ENCODE measurements around the gene TM4SF20. TPM values are rescaled to one million over a fixed set of nuclear protein-coding genes. Genes with fewer than 3 reads are reported as not detected.
A peak's percentile ranks its signal among the peaks of the same experiment; 100 is the strongest.

TM4SF20 gene
- total RNA-seq (2014; rRNA removed; shearing (Covaris generic)): not detected in 2 replicates
- polyA plus RNA-seq (2016; fragmentation: Nextera tagmentation; extraction: Ambion mirVana): 0.12 TPM in 1 of 2 replicates, not detected in the other
- long read RNA-seq: 0 reads

- Histone ChIP-seq H3K27me3 (ENCODE audit: insufficient read depth) (no peaks in the 10 kb centered on the region), H3K4me1 (ENCODE audit: insufficient read depth) (peaks cover 9% of the 10 kb centered on the region), H3K4me2 (no peak within 1 kb of the TSS), H3K79me2 (replicated peaks; ENCODE audit: insufficient read depth) (no peaks in the 10 kb centered on the region), H2AFZ (peak within 1 kb of the TSS; percentile 78; the same call in 1 of the 2 replicates), H4K20me1 (replicated peaks; ENCODE audit: insufficient read depth) (no peaks in the 10 kb centered on the region), H3K4me3 (no peak within 1 kb of the TSS), H3F3A (replicated peaks; ENCODE audit: low read depth) (no peaks in the 10 kb centered on the region), H3K36me3 (ENCODE audit: insufficient read depth) (no peaks in the 10 kb centered on the region), H3K9me2 (ENCODE audit: insufficient read depth) (no peaks in the 10 kb centered on the region), H3K27ac (ENCODE audit: low read depth) (no peak within 1 kb of the TSS)
- no peak for TF ChIP-seq STAT1 (IDR thresholded peaks at IDR 0.05; ENCODE audit: unreplicated experiment)
- TF ChIP-seq NANOG (IDR thresholded peaks at IDR 0.05; ENCODE audit: borderline replicate concordance): no peak
- TF ChIP-seq EZH2 (IDR thresholded peaks at IDR 0.05; ENCODE audit: low read depth, unreplicated experiment): no peak
- no peak for TF ChIP-seq EZH2phosphoT487 (IDR thresholded peaks at IDR 0.05; ENCODE audit: unreplicated experiment)
- TF ChIP-seq REST (IDR thresholded peaks at IDR 0.05; ENCODE audit: unreplicated experiment): no peak
- Mint-ChIP-seq H3K27me3 (ENCODE audit: insufficient read depth, low read depth, poor library complexity) (no peaks in the 10 kb centered on the region), H3K27ac (no peak within 1 kb of the TSS), H3K4me3 (no peak within 1 kb of the TSS), H3K9me3 (no peaks in the 10 kb centered on the region), H3K4me1 (peaks cover 16% of the 10 kb centered on the region), H3K36me3 (ENCODE audit: low read depth) (no peaks in the 10 kb centered on the region)
- no peak for DNase-seq (ENCODE audit: low spot score)
- ATAC-seq: no peak
These were observed at the start of gene TM4SF20 for GRCh38 chr2:227379095-227379494. Gene TM4SF20 (minus strand): TSS chr2:227379306. CDS start chr2:227379268, 38 bp downstream.

GRCh38 chr2:227428731-227429285, 49.7 kb upstream of the TM4SF20 start:
- no peaks in the 10 kb centered on the region for H4K20me1 ChIP-seq (replicated peaks; ENCODE audit: insufficient read depth)
- 0 out of 2 replicates have a peak overlapping the region, but pooled peaks have one; percentile 14 for H2AFZ ChIP-seq
- H3K36me3 ChIP-seq (ENCODE audit: insufficient read depth): peaks cover 5% of the 10 kb centered on the region; the same call in 1 of the 2 replicates
- no peaks in the 10 kb centered on the region for H3K27me3 ChIP-seq (ENCODE audit: insufficient read depth)
- DNase-seq (ENCODE audit: low spot score): no peak
- no peaks in the 10 kb centered on the region for H3K79me2 ChIP-seq (replicated peaks; ENCODE audit: insufficient read depth)
- peaks cover 12% of the 10 kb centered on the region for H3K36me3 Mint-ChIP-seq (ENCODE audit: low read depth)
- no peak for TF ChIP-seq EZH2phosphoT487 (IDR thresholded peaks at IDR 0.05; ENCODE audit: unreplicated experiment)
- TF ChIP-seq ZNF462 (CRISPR knock-in tag; IDR thresholded peaks at IDR 0.05): no peak
- no peak for TF ChIP-seq CTCF (conservative IDR thresholded peaks at IDR 0.05; ENCODE audit: low read depth in 2 of 2)
- H3K4me3 Mint-ChIP-seq: no peak overlapping the region
- H3K4me1 ChIP-seq (ENCODE audit: insufficient read depth): no peaks in the 10 kb centered on the region; the same call in 1 of the 2 replicates
- H3K27ac ChIP-seq (ENCODE audit: low read depth): no peak overlapping the region
- ATAC-seq: no peak
- H3K27me3 Mint-ChIP-seq (ENCODE audit: insufficient read depth, low read depth, poor library complexity): peaks cover 5% of the 10 kb centered on the region
- H3K4me1 Mint-ChIP-seq: peaks cover 2% of the 10 kb centered on the region; the same call in 2 of the 3 replicates
- no peak overlapping the region for H3K4me2 ChIP-seq
- no peaks in the 10 kb centered on the region for H3K9me2 ChIP-seq (ENCODE audit: insufficient read depth)
- H3K9me3 Mint-ChIP-seq: peaks cover 21% of the 10 kb centered on the region
- H3K4me3 ChIP-seq: no peak overlapping the region
- H3F3A ChIP-seq (replicated peaks; ENCODE audit: low read depth): no peaks in the 10 kb centered on the region
- no peak overlapping the region for H3K27ac Mint-ChIP-seq
